ENCODE data around the gene PLXND1.
"Not testable (repeated sequence)": the region's sequence is repeated elsewhere in the genome, so short reads cannot be mapped to it uniquely, and the experiment has no call there.

PLXND1 gene, protein sequence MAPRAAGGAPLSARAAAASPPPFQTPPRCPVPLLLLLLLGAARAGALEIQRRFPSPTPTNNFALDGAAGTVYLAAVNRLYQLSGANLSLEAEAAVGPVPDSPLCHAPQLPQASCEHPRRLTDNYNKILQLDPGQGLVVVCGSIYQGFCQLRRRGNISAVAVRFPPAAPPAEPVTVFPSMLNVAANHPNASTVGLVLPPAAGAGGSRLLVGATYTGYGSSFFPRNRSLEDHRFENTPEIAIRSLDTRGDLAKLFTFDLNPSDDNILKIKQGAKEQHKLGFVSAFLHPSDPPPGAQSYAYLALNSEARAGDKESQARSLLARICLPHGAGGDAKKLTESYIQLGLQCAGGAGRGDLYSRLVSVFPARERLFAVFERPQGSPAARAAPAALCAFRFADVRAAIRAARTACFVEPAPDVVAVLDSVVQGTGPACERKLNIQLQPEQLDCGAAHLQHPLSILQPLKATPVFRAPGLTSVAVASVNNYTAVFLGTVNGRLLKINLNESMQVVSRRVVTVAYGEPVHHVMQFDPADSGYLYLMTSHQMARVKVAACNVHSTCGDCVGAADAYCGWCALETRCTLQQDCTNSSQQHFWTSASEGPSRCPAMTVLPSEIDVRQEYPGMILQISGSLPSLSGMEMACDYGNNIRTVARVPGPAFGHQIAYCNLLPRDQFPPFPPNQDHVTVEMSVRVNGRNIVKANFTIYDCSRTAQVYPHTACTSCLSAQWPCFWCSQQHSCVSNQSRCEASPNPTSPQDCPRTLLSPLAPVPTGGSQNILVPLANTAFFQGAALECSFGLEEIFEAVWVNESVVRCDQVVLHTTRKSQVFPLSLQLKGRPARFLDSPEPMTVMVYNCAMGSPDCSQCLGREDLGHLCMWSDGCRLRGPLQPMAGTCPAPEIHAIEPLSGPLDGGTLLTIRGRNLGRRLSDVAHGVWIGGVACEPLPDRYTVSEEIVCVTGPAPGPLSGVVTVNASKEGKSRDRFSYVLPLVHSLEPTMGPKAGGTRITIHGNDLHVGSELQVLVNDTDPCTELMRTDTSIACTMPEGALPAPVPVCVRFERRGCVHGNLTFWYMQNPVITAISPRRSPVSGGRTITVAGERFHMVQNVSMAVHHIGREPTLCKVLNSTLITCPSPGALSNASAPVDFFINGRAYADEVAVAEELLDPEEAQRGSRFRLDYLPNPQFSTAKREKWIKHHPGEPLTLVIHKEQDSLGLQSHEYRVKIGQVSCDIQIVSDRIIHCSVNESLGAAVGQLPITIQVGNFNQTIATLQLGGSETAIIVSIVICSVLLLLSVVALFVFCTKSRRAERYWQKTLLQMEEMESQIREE (N-terminal part only)

DNA sequence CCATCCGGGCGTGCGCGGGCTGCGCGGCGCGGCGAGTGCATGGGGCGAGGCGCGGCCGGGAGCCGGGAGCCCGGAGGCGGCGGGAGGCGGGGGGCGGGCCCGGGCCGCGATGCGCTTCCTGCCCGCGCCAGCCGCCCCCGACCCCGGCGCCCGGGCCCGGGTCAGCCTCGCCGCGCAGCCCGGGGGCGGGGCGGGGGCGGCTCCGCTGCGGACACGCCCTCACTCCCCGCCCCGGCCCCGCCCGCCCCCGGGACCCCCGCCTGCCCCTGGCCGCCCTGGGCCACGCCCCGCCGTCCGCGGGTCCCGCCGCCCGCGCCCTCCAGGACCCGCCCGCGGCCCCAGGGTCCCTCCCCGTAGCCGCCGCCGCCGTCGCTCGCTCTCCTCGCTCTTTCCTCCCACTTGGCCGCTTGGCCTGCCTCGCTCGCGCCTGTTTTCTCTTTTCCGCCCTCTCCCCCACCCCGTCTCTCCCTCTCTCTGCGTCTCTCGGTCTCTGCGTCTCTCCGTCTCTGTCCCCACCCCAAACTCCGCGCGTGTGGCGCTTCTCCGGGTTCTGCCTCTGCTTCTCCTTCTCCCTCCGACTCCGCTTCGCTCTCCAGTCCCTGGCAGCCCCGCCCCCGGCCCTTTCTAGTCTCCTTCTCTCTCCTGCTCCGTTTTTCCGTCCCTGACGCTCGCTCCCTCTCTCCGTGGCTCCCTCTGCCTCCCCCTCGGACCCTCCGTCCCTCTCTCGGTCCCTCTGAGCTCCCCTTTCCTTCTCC is at the start of gene PLXND1:
Gene PLXND1, minus strand, starts transcription at position 41 of the 755 bp plus-strand sequence. Its CDS starts 37 bp downstream, at position 4.
- peak; percentile 53 for DNase-seq

DNA sequence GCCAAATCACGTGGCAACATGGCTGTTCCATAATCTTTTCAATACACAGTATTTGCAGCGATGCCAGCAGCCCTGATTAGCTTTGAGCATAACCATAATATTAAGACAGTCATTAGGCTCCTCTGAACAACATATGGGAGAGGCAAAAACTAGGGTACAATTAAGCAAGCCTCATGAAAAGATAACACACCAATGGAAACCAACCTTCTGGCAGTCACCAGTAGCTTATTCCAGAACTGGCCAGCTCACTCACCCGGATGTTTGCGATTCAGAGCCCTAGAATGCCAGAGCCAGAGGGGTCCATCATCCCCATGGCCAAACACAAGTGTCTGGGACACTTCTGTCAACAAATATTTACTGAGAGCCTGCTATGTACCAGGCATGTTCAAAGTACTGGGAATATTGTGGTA is 48.8 kb upstream of the PLXND1 start:
- no peak for DNase-seq

DNA sequence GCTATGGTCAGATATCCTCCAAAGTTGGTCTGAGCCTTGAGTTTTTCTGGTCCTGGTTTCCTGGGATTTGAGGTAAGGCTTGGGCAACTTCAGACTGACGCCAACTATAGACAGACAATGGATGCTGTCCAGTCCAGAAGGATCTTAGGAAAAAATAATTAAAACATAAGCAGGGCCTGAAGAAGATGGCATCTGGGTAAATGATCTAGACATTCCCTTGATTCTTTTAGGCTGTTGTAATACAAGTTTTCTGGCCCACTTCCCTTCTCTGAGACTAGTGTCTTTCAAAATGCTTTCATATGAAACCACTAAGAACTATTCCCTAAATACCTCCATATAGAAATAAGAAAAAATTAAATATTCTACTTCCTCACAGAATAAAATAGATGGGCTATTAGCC is 47.7 kb upstream of the PLXND1 start:
- DNase-seq = no peak

DNA sequence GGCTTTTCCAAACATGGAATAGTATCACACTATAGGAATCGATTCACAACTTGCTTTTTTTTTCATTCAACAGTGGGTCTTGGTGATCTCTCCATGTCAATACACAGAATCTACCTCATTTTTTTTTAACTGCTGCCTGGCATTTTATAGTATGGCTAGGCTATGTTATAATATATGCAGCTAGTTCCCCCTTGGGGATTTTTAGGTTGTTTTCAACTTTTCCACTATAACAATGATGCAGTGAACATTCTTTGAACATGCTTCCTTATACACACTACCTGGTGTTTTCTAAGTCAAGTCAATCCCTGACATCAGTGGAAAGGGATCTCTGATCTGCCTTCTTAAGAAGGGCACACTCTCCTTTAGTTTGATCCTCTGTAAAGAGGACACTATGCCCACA is 46.5 kb upstream of the PLXND1 start:
- DNase-seq = no peak

DNA sequence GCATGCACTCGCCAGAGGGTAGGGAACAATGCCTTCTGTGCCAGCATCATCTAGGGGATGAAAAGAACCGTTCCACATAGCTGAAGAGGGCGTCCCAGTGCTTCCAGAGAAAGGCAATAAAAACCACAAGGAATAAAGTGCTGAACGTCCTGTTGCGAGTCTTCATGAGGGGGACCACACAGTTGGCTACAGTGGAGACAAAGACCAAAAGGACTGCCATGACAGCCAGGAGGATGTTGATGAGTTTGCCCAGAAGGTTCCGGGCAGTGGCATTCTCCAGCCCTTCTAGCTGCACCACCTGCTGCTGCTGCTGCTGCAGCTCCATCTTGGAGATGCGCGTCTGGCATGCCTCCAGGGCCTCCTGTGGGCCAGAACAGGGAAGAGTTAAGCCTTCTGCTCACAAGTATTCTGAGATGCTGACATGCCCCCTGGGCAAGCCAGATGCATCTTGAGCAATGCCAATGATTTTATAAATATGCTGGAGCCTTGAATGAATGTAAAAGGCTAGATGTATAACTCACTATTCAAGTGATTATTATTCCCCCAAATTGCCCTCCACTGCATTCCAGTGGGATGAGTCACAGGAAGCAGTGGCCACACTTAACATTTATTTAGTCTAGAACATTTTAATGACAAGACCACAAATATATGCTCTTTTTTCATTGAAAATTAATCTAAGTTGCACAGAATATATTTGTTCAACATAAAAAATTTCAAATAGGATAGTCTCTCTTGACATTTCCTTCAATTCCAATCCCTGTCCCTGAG is 45.1 kb upstream of the PLXND1 start:
- DNase-seq = no peak

DNA sequence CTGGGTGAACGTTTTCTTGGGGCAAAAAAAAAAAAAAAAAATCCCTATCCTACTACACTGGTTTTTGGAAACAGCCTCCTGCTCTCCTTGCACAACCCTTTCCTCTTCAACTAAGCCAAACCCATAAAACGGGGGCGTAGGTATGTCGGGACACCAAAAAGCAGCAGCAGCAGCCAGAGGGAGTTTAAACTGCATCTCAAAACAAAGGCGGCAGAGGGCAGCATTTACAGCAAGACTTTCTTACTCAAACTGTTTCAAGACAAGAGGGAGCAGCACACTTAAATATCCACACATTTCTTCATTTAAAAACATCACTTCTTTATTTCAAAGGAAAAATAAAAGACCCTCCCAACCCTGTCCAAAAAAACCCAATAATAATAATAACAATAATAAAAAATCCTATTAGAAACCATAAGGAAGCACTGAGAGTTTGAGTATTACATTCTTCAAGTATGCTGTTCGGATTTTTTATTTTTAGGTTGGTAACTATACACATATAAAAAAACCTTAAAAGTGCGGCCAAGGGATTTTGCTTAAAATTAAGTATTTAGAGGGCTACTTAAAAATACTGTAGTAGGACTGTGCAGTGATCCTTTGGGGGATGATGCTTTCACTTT is 43.9 kb upstream of the PLXND1 start:
- peak; percentile 53 for DNase-seq

DNA sequence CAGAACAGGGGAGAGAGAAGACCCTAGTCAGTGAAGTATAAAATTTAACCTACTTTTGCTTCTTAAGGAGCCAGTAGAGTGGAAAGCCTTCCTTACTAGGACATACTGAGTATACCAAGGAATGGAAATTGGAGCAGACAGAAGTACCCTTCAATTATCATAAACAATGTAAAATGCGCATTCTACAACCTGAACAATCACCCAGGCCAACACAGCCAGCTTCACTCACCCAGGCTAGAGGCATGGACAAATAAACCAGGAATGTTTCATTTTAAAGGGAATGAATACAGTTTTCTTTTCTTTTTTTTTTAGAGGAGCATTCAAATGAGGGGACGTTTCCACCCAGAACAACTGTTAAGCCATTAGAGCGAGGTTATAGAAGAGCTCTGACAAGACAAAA is 41.9 kb upstream of the PLXND1 start:
- no peak for DNase-seq

DNA sequence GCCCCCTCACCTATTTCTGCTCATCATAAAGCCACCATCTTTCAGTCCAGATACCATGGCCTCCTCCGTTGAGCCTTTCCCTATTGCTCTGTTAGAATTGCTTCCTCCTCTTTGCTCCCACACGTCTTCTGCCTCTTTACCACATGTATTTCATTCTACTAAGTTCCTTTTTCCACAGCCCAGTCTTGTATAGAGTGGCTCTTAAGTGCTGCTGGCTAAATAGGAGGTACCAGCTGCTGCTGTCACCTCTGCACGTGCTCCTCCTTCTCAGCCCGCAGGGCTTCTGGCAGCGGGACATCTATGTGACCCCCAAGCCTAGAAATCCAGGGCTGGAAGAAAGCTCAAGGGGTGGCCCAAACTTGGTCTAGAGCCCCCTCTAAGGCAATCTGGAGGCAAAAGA is 38.8 kb upstream of the PLXND1 start:
- DNase-seq = no peak

DNA sequence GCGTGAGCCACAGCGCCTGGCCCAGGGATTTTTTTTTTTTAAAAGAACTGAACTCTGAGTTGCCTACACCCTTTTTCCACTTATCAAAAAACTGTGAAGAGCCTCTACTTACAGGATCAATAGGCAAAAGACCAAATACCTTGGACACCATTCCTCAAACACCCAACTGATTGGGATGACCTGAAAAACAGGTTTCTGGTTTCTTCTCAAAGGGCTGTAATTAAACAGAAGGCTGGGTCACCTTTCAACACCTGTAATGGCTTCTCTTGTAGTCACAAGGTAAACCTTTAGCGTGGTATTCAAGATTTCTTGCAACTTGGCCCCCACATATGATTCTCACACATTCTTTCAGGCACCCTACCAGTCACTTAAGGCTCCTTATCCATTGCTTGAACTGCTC is 38.4 kb upstream of the PLXND1 start:
- DNase-seq = no peak

DNA sequence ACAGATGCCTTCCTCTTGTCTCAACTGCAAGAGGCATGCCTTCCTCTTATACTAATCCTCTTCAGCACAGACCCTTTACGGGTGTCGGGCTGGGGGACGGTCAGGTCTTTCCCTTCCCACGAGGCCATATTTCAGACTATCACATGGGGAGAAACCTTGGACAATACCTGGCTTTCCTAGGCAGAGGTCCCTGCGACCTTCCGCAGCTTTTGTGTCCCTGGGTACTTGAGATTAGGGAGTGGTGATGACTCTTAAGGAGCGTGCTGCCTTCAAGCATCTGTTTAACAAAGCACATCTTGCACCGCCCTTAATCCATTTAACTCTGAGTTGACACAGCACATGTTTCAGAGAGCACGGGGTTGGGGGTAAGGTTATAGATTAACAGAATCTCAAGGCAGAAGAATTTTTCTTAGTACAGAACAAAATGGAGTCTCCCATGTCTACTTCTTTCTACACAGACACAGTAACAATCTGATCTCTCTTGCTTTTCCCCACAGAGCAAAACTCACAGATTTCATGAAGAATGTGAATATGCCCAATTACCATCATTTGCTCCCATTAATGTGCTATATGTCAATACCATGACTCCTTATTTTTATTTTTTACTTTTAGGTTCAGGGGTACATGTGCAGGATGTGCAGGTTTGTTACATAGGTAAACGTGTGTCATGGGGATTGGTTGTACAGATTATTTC is 35.2 kb upstream of the PLXND1 start:
- DNase-seq = not testable (repeated sequence)

DNA sequence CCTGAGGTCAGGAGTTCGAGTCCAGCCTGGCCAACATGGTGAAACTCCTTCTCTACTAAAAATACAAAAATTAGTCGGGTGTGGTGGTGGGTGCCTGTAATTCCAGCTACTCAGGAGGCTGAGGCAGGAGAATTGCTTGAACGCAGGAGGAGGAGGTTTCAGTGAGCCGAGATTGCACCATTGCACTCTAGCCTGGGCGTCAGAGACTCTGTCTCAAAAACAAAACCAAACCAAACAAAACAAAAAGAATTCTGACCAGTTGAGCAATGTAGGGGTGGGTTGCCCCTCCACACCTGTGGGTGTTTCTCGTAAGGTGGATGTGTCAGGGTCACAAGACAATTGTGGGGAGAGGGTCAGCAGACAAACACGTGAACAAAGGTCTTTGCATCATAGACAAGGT is 34.5 kb upstream of the PLXND1 start:
- not testable (repeated sequence) for DNase-seq

DNA sequence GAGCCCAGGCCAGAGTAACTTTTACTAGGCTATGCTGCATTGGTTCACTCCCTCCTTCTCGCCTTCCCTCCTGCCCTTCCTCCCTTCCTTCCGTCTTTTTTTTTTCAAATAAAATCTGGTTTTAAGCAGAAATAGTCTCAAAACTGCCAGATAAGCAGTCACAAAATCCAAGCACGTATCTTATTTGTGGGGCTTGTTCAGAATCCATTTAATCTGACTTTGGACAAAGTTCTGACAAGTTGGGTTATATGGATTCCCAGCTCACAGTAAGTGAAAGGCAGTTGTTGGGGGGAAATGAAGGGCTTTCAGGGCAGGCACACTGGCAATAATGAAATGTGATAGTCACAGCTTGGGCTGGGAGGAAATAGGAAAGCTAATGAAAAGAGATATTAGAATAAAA is 32.0 kb upstream of the PLXND1 start:
- DNase-seq = no peak

DNA sequence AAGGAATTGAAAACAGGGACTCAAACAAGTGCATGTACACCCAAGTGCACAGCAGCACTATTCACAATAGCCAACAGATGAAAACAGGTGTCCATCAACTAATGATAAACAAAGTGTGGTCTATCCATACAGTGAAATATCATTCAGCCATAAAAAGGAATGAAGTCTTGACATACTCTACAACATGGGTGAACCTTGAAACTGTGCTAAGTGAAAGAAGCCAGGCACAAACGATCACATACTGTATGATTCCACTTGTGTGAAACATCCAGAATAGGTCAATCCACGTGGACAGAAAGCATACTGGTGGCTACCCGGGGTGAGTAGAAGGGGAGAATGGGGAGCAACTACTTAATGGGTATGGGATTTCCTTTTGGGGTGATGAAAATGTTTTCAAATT is 29.6 kb upstream of the PLXND1 start:
- no peak for DNase-seq

DNA sequence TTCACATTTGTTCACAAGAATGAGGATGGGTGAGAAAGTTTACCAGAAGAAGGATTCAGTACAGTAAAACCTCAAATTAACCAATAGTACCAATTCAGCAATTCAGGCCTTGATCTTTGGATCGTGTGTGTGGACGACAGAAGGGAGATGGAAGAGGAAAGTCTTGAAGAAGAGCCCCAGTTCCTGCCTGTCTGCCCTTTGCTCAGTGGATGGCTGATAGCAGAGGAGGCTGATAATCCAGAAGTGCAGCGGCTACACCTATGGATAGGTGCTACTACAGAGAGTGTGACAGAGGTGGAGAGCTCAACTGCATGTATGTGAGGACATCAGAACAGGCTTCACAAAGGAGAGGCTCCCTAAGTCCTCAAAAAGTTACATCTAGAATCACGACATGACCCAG is 29.2 kb upstream of the PLXND1 start:
- no peak for DNase-seq

DNA sequence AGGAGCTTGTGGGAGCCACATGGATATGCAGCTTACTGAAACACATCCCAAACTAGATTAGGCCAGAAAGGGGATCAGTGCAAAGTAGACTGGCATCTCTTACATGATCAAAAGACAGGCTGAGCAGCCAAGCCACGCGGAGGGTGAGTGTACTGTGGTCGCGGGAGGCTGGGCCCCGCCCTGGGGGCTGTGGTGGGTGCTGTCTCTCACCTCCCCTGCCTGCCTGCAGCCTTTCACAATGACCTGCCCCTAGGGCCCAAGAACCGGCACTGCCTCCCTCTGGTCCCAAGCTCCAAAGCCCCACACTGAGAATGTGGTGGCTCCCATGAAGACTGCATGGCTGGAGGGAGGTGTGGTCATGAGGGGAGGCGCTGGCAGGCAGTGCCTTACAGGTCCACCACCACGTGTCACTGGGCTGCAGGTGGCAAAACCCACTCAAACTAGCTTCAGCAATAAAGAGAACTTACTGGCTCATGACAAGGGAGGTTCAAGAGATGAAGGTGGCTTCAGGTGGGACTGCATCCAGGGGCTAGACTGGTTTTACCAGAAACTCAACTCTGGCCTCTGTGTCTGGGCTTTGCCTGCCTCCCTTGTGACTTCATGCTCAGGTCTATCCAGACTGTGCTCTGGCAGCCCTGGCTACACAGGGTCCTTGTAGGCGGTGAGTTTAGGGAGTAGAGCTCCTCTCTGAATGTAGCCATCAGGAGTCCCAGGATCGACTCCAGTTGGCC is 27.4 kb upstream of the PLXND1 start:
- DNase-seq = no peak

DNA sequence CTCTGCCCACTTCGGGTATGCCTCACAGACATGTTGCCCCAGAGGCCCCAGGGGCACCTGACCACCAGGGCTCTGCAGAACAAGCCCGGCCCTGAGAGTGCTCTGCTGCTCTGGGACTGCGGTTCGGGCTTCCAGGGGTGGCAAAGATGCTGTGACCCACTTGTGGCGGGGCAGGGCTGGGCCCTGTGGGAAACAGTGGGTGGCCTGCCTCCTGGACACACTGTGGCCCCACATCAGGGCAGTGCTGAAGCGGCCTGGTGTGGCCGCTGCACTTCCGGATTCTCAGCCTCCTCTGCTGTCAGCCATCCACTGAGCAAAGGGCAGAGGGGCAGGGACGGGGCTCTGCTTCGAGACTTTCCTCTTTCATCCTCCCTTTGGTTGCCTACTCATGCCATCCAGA is 26.5 kb upstream of the PLXND1 start:
- no peak for DNase-seq

DNA sequence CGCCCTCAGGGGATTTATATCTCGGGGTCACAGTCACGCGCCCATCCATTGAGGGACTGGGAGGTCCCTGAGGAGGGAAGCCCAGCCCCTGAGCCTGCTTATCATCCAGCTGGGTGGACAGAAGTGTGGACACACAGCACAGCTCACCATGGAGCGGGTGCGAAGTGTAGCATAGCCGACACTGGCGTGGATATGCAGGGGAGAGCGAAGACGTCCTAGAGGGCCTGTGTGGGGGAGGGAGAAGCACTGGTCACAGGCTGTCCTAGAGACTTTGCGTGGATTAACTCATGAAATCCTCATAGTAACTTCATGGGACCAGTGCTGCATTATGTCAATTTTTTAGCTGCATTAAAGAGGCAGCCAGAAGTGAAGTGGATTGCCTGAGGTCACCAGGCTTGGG is 26.1 kb upstream of the PLXND1 start:
- no peak for DNase-seq

DNA sequence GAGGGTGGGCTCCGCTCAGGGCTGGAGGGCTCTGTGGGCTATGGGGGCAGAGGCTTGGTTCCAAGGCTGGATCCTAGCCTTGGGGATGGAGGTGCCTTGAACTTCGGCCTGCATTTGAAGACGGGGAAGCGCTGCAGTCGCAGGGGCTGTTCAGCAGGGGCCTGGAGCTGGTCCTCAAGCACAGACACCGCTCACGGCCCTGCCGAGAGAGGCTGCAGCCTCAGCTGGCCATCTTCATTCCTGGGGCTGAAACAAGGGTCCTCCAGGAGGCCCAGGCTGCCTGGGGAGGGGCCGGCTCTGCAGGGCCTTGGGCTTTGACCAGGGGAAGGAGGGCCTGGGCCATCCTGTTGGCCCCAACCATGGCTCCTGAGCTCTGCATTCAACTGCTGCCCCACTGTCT is 25.6 kb upstream of the PLXND1 start:
- no peak for DNase-seq

DNA sequence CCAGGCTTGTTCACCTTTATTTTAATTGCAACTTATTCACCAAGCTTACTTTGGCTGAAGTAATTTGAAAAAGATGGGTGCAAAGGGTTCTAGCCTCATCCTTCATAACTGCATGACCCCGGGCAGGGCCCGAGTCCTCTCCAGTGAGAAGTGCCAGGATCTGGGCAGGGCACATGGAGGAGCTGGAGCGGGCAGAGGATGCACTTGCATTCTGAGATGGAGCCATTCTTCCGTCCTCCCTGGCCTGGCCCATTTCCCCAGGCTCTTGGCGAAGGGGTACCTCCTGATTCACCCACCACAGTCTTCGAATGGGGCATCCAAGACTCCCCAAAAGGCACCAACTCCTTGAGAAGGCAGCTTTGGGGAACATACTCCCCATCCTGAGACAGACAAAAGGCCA is 22.5 kb upstream of the PLXND1 start:
- no peak for DNase-seq

DNA sequence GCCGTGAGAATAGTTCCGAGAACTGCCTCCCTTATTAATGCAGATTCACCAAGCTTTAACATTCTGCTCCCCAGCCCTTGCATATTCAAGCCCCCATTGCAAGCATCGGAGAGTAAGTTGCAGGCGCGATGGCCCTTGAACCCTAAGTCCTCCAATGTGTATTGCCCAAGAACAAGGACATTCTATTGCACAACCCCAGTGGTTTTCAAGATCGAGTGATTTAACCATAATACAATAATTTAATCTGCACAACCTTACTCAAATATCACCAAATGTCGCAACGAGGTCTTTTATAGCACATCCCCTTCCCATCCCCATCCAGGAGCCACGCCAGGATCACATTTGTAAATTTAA is 21.7 kb upstream of the PLXND1 start:
- no peak for DNase-seq

All from kidney glomerular epithelial cell (primary cell).